A172 (cell line): ENCODE results near the gene CARMIL1. TPM values are rescaled to one million over a fixed set of nuclear protein-coding genes. Genes with fewer than 3 reads are reported as not detected.

ENCODE experiments used
- DNase-seq: peaks from one replicate; pipeline ENCODE4 v3.0.0-alpha.2; 2015; ENCODE audit warnings: low spot score
- total RNA-seq: library from RNA; depleted of rRNA; stranded (reverse); fragments of >200 nt; shearing (Covaris generic); gene quantifications from 2 replicates; pipeline ENCODE4 v1.2.3, GENCODE V29; 2014

CARMIL1 gene
- total RNA-seq, 1 experiment from 2014 or later = 12.4 TPM

DNA sequence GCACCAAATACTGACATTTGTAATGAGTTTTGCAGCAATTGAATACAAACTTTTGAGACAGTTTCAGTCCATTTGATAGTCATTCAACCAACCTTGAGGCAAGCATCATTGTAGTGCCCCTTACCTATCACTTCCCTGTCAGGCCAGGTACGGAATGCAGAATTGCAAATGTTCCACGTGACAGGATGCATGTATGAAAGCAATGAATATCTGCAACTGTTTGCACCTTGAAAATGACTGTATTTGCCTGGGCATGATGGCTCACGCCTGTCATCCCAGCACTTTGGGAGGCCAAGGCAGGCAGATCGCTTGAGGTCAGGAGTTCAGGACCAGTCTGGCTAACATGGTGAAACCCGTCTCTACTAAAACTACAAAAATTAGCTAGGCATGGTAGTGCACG is 226.8 kb downstream of the CARMIL1 start:
- no peak for DNase-seq

DNA sequence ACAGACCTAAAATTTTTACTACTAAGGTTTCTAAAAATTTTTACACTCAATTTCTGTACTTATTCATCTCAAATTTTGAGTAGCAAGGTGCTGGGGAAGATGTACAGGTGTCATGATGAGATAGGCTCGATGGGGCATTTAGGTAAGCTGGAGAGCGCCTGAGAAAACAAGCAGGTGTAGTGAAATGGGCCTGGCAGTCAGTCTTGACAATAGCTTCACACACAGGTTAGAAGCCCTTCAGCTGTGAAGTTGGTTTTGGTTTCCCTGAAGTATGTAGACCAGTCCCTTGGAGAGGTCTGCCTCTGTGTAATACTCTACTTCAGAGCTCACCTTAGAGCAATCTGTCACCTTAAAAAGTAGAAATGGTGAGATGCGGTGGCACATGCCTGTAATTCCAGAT is 228.9 kb downstream of the CARMIL1 start:
- no peak for DNase-seq

DNA sequence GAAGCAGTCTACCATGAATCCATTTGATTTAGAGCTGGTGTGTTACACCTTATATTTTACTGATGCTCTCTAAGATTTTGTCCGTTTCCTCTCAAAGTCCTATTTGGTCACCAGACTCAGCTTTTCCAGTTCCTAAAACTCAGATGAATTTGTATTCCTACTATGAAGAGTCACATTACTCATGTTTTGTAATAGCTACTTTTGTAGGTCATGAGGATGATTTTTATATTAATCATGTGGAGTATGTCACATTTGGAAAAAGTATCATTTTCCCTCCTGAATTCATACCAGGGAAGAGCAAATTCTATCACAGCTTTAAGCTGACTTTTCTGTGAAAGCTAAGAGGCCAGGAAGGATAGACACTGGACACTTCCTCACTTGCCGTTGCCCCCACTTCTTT is 232.2 kb downstream of the CARMIL1 start:
- no peak for DNase-seq

DNA sequence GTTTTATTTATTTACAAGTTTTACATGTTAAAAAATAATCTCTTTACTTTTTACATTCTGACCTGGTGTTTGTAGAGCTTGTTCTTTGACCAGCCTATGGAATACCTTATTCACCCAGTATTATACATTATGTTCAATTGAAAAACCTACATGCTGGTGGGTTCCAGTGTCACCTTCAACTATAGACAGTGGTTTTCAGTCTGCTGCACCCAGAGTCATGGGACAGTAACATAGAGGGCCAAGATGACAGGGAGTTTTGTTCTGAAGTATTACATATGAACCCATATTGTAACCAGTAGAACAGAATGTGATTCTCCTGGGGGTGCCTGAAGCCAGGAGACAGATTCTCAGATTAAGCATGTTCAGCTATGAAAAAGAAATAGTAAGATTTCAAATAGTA is 233.4 kb downstream of the CARMIL1 start:
- no peak for DNase-seq

DNA sequence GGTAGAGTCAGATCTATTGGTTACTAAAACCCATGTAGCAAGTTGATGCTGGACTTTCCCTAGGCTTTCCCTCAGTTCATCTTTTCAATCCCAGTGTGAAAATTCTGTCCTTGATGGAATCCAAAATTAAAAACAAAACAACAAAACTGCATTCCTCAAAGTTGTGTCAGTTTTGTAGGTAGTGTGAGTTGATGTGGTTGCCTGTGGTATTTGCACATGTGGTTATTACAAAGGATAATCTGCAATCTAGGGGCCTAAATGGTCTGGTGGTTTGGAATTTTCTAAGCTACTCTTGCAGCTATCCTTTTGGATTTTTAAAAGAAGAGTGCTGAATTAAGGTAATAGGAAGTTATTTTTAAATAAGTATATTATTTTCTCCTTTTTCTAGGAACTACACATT is 240.7 kb downstream of the CARMIL1 start:
- DNase-seq = no peak

DNA sequence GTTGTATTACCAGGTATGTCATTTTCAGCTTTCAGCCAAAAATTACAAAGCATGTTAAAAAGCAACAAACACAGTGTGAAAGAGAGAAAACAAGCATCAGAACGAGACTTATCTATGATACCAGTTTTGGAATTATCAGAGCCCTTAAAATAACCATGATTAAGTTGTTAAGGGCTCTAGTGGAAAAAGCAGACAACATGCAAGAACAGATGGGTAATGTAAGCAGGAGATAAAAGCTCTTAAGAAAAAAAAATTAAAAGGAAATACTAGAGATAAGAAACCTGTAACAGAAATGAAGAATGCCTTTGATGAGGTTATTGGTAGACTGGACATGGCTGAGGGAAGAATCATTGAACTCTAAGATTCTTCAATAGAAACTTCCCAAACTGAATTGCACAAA is 245.4 kb downstream of the CARMIL1 start:
- DNase-seq = no peak

DNA sequence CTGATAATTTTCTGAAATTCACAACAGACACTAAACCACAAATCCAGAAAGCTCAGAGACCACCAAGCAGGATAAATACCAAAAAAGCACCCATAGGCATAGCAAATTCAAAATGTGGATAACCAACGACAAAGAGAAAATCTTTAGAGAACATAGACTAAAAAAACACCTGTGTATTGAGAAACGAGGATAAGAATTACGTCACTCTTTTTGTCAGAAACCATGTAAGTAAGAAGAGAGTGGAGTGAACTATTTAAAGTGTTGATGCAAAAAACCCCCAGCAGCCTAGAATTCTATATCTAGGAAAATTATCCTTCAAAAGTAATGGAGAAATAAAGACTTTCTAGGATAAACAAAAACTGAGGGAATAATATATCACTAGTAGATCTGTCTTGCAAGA is 245.9 kb downstream of the CARMIL1 start:
- DNase-seq = no peak

DNA sequence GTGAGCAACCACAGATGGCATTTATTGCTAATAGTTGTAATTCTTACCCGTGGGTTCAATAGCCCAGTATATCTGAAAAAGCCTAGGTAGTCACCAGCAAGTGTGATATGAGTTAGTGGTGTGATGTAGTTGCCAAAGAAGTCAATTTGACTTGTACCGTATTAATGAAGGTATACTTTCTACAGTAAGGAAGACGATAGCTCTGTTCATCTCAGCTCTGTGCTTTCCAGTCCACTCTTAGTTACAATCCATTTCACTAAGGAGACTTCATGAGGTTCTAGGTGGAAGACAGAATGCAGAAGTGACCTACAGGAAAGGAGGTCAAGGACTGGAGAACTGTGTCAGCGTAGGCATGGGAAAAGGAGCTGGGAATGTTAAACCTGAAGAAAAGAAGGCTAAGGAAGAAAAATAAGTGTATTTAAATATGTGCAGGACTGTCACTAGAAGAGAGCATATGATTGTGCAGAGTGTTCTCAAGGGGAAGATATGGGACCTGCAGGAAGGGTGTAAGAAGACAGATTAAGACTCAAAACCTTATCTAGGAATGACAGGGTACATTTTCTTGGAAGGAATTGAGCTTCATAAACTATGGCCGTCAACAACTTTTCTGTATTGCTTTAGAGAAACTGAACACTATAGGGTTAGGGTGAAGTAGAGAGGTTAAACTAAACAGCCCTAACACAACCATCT is 255.9 kb downstream of the CARMIL1 start:
- no peak for DNase-seq

DNA sequence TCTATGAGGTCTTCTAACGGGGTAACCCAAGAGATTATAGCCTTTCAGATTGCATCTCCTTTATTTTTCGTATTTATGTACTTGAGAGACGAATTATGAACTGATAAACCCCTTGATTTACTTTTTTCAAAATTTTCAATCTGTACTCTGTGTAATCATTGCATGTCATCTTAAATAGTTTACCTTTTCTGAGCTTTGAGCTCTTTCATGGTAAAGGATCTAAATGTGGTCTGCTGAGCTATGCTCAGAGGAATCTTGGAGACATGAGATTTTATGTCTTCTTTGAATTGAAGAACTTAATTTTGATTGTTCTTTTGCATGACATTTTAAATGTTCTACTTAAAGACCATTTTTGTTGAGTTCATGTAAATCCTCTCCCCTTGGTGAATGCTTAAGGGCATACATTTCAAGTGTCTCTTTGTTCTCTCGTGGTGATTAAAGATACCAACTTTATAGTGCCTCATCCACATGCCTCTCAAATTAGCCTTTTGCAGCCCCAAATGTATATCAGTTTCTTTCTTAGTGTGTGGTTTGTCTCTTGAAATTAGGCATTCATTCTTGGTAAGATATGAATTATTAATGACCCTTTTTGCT is 256.6 kb downstream of the CARMIL1 start:
- no peak for DNase-seq

DNA sequence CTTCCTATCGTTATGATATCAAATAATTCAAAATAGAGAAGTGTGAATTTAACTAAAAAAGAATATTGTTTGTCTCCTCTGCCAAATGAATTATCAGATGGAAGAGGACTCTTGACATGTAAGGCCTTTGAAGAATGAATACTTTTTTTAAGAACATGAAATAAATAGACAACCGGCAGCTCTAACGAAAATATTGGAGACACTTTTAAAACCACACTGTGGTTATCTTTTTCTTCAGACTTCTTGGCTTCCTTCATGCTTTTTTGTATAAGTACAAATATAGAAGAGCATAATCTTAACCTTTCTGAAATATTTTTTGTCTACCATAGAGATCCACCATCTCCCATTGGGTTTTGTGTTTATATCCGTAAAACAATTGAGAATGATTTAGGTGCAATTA is 257.6 kb downstream of the CARMIL1 start:
- no peak for DNase-seq

DNA sequence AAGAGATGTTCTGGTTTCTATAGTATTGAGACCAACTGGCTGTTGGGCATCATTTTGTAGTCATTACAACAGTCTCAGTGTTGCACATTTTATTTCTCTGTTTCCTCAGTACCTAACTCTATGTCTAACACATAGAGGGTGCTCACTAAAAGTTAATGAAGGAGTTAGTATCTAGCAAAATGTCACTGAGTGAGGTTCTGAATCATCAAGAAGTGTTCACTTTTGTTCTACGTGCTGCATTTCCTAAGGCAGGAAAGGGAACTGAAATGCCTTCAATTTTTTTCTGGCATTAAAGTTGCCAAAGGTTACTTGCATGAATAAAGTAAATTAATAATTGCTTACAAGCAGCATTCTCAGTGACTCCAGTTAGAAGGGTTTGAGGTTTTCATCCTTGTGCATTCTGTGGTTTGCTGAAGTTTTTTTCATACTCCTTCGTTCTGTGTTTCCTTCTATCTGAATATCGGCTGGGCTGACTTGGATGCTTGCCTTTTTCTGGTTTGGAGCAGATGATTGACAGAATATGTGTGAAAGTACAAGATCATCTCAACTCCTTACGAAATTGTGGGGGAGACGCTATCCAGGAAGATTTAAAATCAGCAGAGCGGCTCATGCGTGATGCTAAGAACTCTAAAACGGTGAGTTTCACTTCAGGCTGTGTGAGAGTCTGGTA is 258.3 kb downstream of the CARMIL1 start:
- no peak for DNase-seq

DNA sequence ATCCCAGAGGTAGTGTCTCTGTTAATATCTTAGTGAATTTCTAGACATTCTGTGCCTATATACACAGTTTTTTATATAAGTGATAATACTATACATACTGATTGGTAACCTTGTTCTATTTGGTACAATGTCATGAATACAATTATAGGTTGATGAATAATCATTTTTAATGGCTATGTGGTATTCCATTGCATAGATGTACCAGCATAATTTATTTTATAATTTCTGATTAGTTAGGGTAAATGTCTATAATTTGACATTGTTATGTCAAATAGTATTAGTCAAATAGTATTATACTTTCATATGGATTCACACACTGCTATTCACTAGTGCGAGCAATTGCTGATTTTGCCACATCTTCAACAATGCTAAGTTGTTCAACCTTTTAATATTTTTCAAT is 262.1 kb downstream of the CARMIL1 start:
- no peak for DNase-seq

DNA sequence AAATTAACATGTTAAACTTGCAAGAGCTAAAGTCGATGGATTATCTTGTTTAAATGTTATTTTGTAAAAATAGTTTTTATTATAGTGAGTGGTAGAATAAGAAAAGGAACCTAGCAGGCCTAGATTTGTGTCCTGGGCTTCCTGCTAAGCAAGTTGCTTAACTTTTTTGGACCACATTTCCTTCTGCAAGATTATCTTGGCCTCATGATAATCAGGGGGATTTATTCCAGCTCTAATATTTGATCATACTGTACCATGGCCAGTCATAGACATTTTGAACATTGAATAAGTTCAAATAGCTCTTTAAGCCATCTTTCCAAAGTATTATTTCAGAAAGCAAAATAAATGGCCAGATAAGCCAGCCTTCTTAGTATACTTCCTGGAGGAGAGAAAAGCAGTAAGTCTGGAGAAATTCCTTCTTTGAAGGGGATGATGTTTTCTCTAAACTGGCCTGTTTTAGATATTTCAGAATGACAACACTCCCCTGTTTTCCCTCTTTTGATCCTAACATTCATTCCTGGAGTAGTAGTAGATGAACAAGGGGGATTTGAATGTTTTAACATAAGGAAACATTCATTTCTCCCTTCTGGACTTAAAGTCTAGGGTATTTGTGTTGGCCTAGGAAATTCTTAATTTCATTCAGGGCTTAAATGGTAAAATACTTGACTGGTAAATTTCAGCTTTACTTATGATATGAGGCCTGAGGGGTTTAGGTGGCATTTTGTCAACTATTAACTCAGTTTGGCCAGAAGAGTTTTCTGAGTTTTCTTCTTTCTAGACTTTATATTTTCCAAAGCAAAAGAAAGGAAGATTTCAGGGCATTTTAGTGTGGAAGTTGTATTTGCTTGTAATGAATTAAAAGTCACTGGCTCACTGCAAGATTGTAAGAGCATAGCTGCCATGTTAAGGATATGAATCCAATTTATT is 264.1 kb downstream of the CARMIL1 start:
- no peak for DNase-seq

DNA sequence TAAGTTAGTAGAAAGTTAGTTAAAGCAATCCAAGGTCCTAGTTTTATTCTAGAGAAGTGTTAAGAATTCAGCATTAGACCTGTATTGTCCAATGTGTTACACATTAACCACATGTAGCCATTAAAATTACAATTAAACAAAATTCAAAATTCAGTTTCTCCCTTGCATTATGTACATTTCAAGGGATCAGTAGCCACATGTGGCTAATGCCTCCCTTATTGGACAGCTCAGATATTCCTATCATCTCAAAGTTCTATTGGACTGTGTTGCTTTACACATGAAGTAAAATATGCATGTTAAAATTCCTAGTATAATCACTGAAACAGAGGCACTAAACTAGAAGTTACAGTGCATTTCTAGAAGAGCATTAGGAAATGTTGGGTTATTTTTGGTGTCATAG is 265.7 kb downstream of the CARMIL1 start:
- DNase-seq = no peak

DNA sequence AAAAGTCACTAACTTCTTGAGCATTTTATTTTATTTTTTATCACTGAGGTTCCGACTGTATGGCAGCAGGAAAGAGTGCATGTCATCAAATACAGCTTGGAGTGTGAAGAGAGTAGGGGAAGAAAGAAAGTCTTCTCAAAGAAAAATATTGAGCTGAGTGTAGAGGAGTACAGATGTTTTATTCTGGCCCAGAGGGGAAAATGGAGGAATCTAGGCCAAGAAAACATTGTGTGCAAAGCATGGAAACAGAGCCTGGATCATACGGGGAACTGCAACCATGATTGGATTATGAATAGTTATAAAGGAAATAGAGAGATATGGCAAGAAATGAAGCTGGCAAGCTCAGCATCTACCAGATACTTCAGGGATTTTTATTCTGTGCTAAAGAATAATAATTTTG is 268.6 kb downstream of the CARMIL1 start:
- DNase-seq = no peak

DNA sequence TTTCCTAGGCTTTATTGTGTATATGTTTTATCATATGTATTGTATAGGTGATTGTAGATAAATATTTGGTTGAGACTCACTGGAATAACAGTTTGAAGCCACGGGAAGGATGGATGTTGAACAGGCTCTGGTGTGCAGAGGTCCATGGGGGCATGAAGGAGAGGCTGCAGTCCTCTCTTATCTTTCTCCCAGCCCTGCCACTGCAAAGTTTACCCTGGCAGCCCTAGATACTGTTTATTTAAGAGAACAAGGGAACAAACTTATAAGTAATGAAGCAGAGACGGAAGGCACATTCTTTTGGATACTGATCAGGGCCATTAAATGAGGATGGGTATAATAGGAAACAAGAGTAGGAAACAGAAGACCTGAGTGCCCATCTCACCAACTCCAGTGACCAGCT is 269.3 kb downstream of the CARMIL1 start:
- DNase-seq = no peak

DNA sequence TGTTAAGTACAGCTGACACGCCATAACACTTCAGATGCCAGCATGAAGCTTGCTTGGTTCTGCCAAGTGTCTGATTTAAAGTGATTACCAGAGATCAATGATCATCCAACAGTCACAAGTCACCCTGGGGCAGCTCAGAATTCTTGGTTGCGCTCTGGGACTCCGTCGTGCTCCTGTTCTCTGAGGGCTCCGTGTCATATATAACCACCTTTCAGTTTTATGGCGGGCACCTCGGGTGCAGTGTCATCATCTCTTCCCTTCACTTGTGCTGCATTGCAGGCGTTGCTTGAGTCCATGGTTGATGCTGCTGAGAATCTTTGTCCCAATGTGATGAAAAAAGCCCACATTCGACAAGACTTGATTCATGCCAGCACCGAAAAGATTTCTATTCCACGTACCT is 271.5 kb downstream of the CARMIL1 start:
- no peak for DNase-seq

DNA sequence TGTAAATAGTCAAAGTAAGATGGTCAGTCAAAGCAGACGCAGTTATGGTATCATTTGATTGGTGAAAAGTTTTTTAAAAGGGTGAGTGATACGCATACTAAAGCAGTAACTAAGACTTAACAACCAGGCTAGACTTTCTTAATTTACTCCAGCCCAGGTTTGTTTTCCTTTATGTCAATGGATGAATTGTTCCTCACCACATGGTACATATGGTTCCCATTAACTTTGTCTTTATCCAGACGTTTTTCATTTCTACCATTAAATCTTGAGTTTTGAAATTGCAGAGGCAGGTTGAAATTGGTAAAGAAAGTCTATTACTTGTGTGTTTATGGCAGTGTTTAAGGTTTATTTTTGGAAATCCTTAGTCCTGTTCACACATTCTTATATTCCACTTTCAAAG is 274.3 kb downstream of the CARMIL1 start:
- no peak for DNase-seq

DNA sequence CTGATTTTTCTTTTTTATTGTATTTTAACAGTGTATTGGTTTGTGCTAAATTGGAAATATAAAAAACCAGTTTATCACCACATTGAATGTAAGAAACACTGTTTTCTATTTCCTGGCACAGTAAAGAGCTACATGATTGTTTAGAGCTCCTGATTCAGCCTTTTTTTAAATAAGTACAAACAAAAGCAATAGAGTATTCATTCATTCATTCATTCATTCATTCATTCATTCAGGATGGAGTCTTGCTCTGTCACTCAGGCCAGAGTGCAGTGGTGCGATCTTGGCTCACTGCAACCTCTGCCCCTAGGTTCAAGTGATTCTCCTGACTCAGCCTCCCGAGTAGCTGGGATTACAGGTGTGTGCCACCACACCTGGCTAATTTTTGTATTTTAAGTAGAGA is 276.0 kb downstream of the CARMIL1 start:
- DNase-seq = no peak

DNA sequence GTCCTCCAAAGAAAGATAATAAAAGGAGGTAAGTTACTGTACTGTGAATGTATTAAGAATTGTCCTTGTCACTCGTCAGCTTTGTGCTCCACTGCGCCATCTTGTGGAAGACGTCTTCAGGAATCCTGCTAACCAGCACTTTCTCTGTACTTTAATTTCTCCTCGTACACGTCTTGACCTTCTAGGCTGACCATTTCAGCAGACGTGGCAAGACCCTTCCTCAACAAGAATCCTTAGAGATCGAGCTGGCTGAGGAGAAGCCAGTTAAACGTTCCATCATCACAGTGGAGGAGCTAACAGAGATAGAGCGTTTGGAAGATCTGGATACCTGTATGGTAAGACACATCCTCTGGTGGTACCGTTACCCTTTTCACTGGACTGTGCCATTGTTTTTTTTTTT is 277.3 kb downstream of the CARMIL1 start:
- DNase-seq = peak; percentile 61

DNA sequence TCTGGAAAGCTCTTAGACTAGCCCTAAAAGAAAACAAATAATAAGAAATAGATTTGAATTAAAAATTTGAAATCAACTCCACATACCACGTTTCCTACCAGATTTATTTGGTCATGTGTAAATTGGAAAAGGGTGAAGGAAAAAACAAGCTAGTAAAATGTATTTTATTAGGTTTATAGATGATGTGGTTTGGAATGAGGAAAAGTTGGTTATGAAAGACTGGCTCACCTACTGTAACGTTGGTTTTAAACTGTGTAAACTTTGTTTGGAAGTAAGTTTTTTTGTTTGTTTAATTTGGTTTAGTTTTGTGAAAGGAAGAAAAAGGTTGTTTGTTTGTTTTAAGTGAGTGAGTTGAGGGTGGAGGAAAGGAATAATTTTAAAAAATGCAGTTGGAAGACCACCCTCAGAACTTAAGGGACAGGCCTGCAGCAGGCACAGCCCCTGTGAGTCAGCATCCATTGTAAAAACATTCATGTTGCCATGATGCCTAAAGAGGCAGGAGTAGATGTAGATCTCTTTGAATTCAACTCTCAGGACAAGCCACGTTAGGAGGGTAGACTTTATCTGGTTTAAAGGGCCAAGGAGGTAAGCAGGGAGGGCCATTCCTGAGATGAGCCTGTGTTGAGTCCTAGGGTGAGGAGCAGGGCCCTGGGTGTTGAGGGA is 279.1 kb downstream of the CARMIL1 start:
- DNase-seq = no peak

DNA sequence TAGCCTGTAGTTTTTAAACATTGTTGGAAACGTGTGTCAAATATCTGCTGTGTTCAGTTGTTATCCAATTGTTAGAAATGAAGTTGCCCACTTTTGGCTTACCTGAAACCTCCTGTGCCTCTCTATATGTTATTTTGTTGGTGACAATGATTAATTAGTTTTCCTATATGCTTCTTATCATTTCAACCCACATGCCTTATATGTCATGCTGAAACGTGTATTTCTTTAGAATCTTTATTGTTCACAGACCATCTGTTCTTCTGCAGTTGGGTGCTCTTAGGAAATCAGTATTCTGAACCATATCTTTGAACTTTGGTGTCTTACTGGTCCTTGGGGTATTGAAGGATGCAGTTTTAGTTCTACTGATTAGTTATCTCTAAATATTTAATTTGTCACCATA is 281.7 kb downstream of the CARMIL1 start:
- no peak for DNase-seq
